ENCODE measurements around the gene ALDOC. TPM values are rescaled to one million over a fixed set of nuclear protein-coding genes. Genes with fewer than 3 reads are reported as not detected.
A peak's percentile ranks its signal among the peaks of the same experiment; 100 is the strongest.

Gene ALDOC
- total RNA-seq, 1 experiment from 2014 or later = 17.7 TPM

- CTCF ChIA-PET = interaction anchor here (0.7 kb wide), 1 partner anchor 131 kb away, joined by 3 read pairs; the partner anchor contains the start of gene NEK8
Observed at GRCh38 chr17:28597606-28598383, 21.1 kb upstream of the ALDOC start.

GRCh38 chr17:28592260-28592659 is 15.6 kb upstream of the ALDOC start:
- Mint-ChIP-seq H3K36me3 (ENCODE audit: insufficient read depth, unreplicated experiment) (peaks cover 62% of the 10 kb centered on the region), H3K27ac (ENCODE audit: unreplicated experiment) (no peak overlapping the region), H3K27me3 (ENCODE audit: insufficient read depth, unreplicated experiment) (no peaks in the 10 kb centered on the region), H3K4me1 (ENCODE audit: low read depth, unreplicated experiment) (peaks cover under 1% of the 10 kb centered on the region), H3K4me3 (ENCODE audit: unreplicated experiment) (no peak overlapping the region), H3K9me3 (ENCODE audit: unreplicated experiment) (no peaks in the 10 kb centered on the region)
- ChIA-PET CTCF (interaction anchor here (0.5 kb wide), 1 partner anchor 33 kb away, joined by 3 read pairs; no protein-coding TSS in a partner anchor), POLR2A (no interaction called here)
- intact Hi-C loops (cut with micrococcal nuclease; ENCODE audit: unreplicated experiment) = loop anchor here (10.0 kb wide), 1 partner anchor 53 kb away; the partner anchor contains the start of gene BLTP2
- Histone ChIP-seq H3K36me3 (ENCODE audit: control insufficient read depth, insufficient read depth, low read length) (peaks cover 5% of the 10 kb centered on the region), H3K9me3 (no peaks in the 10 kb centered on the region), H3K27me3 (replicated peaks; ENCODE audit: control insufficient read depth, insufficient read depth, low read length) (no peaks in the 10 kb centered on the region), H3K4me1 (no peaks in the 10 kb centered on the region), H3K4me3 (ENCODE audit: low read depth, low read length) (no peak overlapping the region)
- no peak for TF ChIP-seq CTCF (IDR thresholded peaks at IDR 0.05; ENCODE audit: insufficient read depth in 1 of 2, low read depth in 1 of 2, low read length in 1 of 2, severe bottlenecking in 1 of 2, unreplicated experiment in 1 of 2)
- TSS peak; percentile 1 for BruUV-seq (replicated peaks)
- peak in 1 of 2 experiments; percentile 11 for DNase-seq

More at GRCh38 chr17:28597606-28598383, 21.1 kb upstream of the ALDOC start:
- intact Hi-C loops (cut with micrococcal nuclease; ENCODE audit: unreplicated experiment) = loop anchor here (2.0 to 10.0 kb wide), 2 partner anchors 21 to 47 kb away; partner anchors contain the start of genes ALDOC and BLTP2
- no peak for DNase-seq
- Mint-ChIP-seq H3K4me3 (ENCODE audit: unreplicated experiment) (peak overlapping the region; percentile 96), H3K27ac (ENCODE audit: unreplicated experiment) (peak overlapping the region; percentile 99), H3K9me3 (ENCODE audit: unreplicated experiment) (no peaks in the 10 kb centered on the region), H3K4me1 (ENCODE audit: low read depth, unreplicated experiment) (peaks cover 15% of the 10 kb centered on the region), H3K27me3 (ENCODE audit: insufficient read depth, unreplicated experiment) (no peaks in the 10 kb centered on the region), H3K36me3 (ENCODE audit: insufficient read depth, unreplicated experiment) (peaks cover 47% of the 10 kb centered on the region)
- Histone ChIP-seq H3K36me3 (ENCODE audit: control insufficient read depth, insufficient read depth, low read length) (no peaks in the 10 kb centered on the region), H3K4me3 (ENCODE audit: low read depth, low read length) (peak overlapping the region; percentile 86), H3K4me1 (peaks cover 6% of the 10 kb centered on the region), H3K9me3 (no peaks in the 10 kb centered on the region), H3K27me3 (replicated peaks; ENCODE audit: control insufficient read depth, insufficient read depth, low read length) (no peaks in the 10 kb centered on the region)
- BruUV-seq (replicated peaks) = no TSS peak
- no peak for TF ChIP-seq CTCF (IDR thresholded peaks at IDR 0.05; ENCODE audit: insufficient read depth in 1 of 2, low read depth in 1 of 2, low read length in 1 of 2, severe bottlenecking in 1 of 2, unreplicated experiment in 1 of 2)
- POLR2A ChIA-PET = interaction anchor here (0.5 to 2.0 kb wide), 3 partner anchors 26 to 122 kb away, joined by 6 to 7 read pairs (median 7); partner anchors contain the start of genes PIGS, PROCA1 and RPL23A

GRCh38 chr17:28585851-28586250 is 9.2 kb upstream of the ALDOC start:
- Mint-ChIP-seq H3K4me3 (ENCODE audit: unreplicated experiment) (no peak overlapping the region), H3K36me3 (ENCODE audit: insufficient read depth, unreplicated experiment) (peaks cover 45% of the 10 kb centered on the region), H3K9me3 (ENCODE audit: unreplicated experiment) (no peaks in the 10 kb centered on the region), H3K4me1 (ENCODE audit: low read depth, unreplicated experiment) (peaks cover 6% of the 10 kb centered on the region), H3K27ac (ENCODE audit: unreplicated experiment) (peak overlapping the region; percentile 43), H3K27me3 (ENCODE audit: insufficient read depth, unreplicated experiment) (no peaks in the 10 kb centered on the region)
- no TSS peak for BruUV-seq (replicated peaks)
- intact Hi-C loops (cut with micrococcal nuclease; ENCODE audit: unreplicated experiment) = no loop called here
- Histone ChIP-seq H3K27me3 (replicated peaks; ENCODE audit: control insufficient read depth, insufficient read depth, low read length) (no peaks in the 10 kb centered on the region), H3K9me3 (no peaks in the 10 kb centered on the region), H3K4me1 (no peaks in the 10 kb centered on the region), H3K4me3 (ENCODE audit: low read depth, low read length) (no peak overlapping the region), H3K36me3 (ENCODE audit: control insufficient read depth, insufficient read depth, low read length) (peaks cover 12% of the 10 kb centered on the region)
- ChIA-PET CTCF (no interaction called here), POLR2A (interaction anchor here (1.0 kb wide), 2 partner anchors 9 to 25 kb away, joined by 3 to 4 read pairs; partner anchors contain the start of gene ALDOC)
- DNase-seq = peak in 1 of 2 experiments; percentile 30
- no peak for TF ChIP-seq CTCF (IDR thresholded peaks at IDR 0.05; ENCODE audit: insufficient read depth in 1 of 2, low read depth in 1 of 2, low read length in 1 of 2, severe bottlenecking in 1 of 2, unreplicated experiment in 1 of 2)

Data from Caco-2 (cell line).